Measurements from ENCODE around the gene HARS1.

- TF ChIP-seq CTCF (IDR thresholded peaks at IDR 0.05; ENCODE audit: low read depth, low read length) (no peak), EZH2phosphoT487 (IDR thresholded peaks at IDR 0.05; ENCODE audit: low read depth) (no peak)
These were observed 9.3 kb upstream of the HARS1 start, which contains the start of gene ZMAT2 for GRCh38 chr5:140700177-140701144.
